Camera-type eye (tissue), 1 donor: ENCODE data around the gene ZNF106. TPM values are rescaled to one million over a fixed set of nuclear protein-coding genes. Genes with fewer than 3 reads are reported as not detected.

Source experiments
- total RNA-seq: library from RNA; depleted of rRNA; stranded (reverse); fragments of >200 nt; gene quantifications from one replicate; pipeline ENCODE4 v1.2.3, GENCODE V29; 2014

Gene ZNF106
- total RNA-seq, result 121 TPM

DNA sequence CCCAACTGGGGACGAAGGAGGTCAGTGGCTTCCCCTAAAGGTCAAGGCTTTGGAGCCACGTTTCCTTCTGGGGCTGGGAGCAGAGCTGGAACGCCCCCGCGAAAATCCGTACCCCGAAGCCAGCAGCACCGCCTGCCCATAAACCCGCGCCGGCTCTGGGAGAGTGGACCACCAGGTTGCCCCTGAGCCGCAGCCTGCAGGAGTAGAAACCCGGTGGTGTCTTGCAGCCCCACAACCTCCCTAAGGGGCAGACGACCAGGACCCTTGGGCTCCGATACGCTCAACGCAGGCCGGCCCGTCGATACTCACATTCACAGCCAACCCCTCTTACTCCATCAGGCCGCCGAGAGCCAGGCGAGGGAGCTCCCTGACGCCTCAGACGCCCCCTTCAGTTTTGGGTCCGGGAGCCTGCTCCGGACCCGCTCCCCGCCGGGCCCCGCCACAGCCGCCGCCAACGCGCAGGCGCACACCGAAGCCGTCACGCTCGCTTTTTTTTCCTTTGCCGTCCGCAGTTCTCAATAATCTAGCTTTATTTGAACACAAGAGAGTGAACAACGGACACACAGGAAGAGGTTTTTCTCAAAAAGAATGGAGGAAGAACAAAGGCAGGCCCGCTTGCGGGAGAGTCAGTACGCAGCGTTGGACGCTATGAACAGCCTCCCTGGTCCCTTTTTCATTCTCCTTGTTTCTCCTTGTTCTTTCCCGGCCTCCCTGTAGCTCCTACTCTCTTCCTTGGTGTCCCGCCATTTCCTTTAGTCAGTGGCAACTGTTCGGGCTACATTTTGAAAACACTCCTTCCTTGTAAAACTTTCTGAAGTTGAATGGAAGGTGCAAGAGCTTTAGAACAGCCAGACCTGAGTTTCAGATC is at the start of gene ZNF106:
ZNF106 (minus strand) TSS at position 471 of the 868 bp plus-strand sequence. CDS start 18,852 bp downstream, outside the sequence.

DNA sequence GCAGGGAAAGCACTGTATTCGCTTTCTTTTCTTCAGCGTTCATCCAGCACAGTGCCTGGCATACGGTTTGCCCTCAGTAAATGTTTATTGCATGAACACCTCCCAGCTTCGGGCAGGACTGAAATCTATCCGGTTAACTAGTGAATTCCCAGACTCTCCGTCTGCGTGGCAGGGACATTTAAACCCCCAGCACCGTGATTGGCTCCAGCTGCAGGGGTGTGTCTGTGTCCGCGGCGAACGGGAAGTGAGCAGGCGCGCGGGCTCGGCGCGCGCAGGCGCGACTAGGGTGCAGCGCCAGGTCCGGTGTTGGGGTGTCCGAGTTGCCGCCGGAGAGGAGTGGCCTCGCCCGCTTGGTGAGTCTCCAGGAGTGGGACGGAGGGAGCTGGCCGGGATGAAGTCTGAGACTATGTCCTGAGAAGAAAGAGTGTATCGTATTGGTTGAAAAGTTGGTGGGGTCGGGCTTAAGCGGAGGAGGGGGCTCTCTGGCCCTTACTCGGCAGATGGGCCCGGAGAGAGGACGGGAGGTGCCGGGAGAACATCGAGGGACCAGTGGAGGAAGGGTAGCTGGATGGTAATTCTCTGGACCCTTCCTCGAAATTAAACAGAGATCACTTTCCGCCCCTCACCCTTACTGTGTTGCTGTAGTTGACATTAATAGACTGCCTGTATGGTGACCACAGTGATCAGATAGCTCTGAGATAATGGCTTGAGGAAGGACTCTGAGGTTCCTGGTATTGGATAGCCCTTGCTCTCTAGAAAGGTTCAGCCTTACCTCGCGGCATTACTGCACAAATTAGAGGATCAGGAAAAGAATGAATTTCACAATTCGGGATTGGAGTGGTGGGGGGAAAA is 4.6 kb upstream of the ZNF106 start, which contains the start of gene SNAP23:
SNAP23 (plus strand) TSS at position 274 of the 852 bp plus-strand sequence. CDS start 16,213 bp downstream, outside the sequence.

Other genes with a start within 250 kb of the ZNF106 start
- gene GANC, start 217.9 kb downstream of the ZNF106 start, total RNA-seq, result 34.1 TPM
- gene TMEM87A, start 217.7 kb downstream of the ZNF106 start, total RNA-seq, result 90.9 TPM
- 28.4 TPM for gene CAPN3, start 131.6 kb downstream of the ZNF106 start, total RNA-seq
- 52.8 TPM for gene SNAP23, start 4.5 kb upstream of the ZNF106 start, total RNA-seq
- 43.7 TPM for gene LRRC57, start 57.7 kb upstream of the ZNF106 start, total RNA-seq
- 46.1 TPM for gene HAUS2, start 57.7 kb upstream of the ZNF106 start, total RNA-seq
- 40.4 TPM for gene STARD9, start 84.5 kb upstream of the ZNF106 start, total RNA-seq
- 22.0 TPM for gene CDAN1, start 246.0 kb upstream of the ZNF106 start, total RNA-seq